ENCODE results near the gene CRYGD.
"Not testable (repeated sequence)": the region's sequence is repeated elsewhere in the genome, so short reads cannot be mapped to it uniquely, and the experiment has no call there.

CRYGD gene

GRCh38 chr2:208129744-208130711 lies 5.7 kb upstream of the CRYGD start, which contains the start of gene CRYGC:
CRYGC (minus strand) TSS chr2:208129828; CDS start chr2:208129792, 36 bp downstream.
- no peak for DNase-seq

GRCh38 chr2:208128136-208128535 lies 3.8 kb upstream of the CRYGD start:
- no peak for DNase-seq

GRCh38 chr2:208127090-208127489 lies 2.8 kb upstream of the CRYGD start:
- no peak for DNase-seq

- no peak for DNase-seq
Observed at GRCh38 chr2:208125251-208125650, 927 bp upstream of the CRYGD start.

GRCh38 chr2:208122248-208122647 lies 2.1 kb downstream of the CRYGD start:
- no peak for DNase-seq

- no peak for DNase-seq
Observed at GRCh38 chr2:208118918-208119317, 5.4 kb downstream of the CRYGD start.

- not testable (repeated sequence) for DNase-seq
Observed at GRCh38 chr2:208117390-208117789, 6.9 kb downstream of the CRYGD start.

GRCh38 chr2:208112969-208113368 lies 11.4 kb downstream of the CRYGD start:
- DNase-seq, result no peak

GRCh38 chr2:208112273-208112745 lies 12.0 kb downstream of the CRYGD start:
- not testable (repeated sequence) for DNase-seq

GRCh38 chr2:208103616-208104015 lies 20.7 kb downstream of the CRYGD start:
- no peak for DNase-seq

GRCh38 chr2:208101716-208102631 lies 22.4 kb downstream of the CRYGD start:
- DNase-seq, result no peak

- DNase-seq, result no peak
Observed at GRCh38 chr2:208099682-208100470, 24.4 kb downstream of the CRYGD start.

- not testable (repeated sequence) for DNase-seq
Observed at GRCh38 chr2:208098701-208099100, 25.6 kb downstream of the CRYGD start.

GRCh38 chr2:208098267-208098666 lies 26.1 kb downstream of the CRYGD start:
- no peak for DNase-seq

GRCh38 chr2:208097801-208098200 lies 26.5 kb downstream of the CRYGD start:
- DNase-seq, result no peak

GRCh38 chr2:208097313-208097712 lies 27.0 kb downstream of the CRYGD start:
- no peak for DNase-seq

GRCh38 chr2:208096080-208096479 lies 28.2 kb downstream of the CRYGD start:
- no peak for DNase-seq

GRCh38 chr2:208093128-208093527 lies 31.2 kb downstream of the CRYGD start:
- DNase-seq, result no peak

- DNase-seq, result no peak
Observed at GRCh38 chr2:208092093-208092832, 32.1 kb downstream of the CRYGD start.

- no peak for DNase-seq
Observed at GRCh38 chr2:208090420-208090819, 33.9 kb downstream of the CRYGD start.

GRCh38 chr2:208086029-208086428 lies 38.3 kb downstream of the CRYGD start:
- DNase-seq, result no peak

- DNase-seq, result no peak
Observed at GRCh38 chr2:208083807-208084206, 40.5 kb downstream of the CRYGD start.

Measured in SHP77 treated with DMSO at 0.1 percent for 48 hours (cell line).